Activated naive CD8-positive, alpha-beta T cell treated with anti-CD3 and anti-CD28 coated beads for 36 hours (primary cell): ENCODE results near the gene XPC. TPM values are rescaled to one million over a fixed set of nuclear protein-coding genes. Genes with fewer than 3 reads are reported as not detected.

ENCODE experiments used
- DNase-seq: peaks from one replicate; pipeline ENCODE4 v3.0.0; 2021
- H3K27ac Mint-ChIP-seq: one replicate; pipeline ENCODE4 v1.8.0; 2022; ENCODE audit warnings: mild to moderate bottlenecking, moderate library complexity, mixed read lengths
- H3K27me3 Mint-ChIP-seq: one replicate; pipeline ENCODE4 v1.8.0; 2022; ENCODE audit warnings: mild to moderate bottlenecking, mixed read lengths
- H3K36me3 Mint-ChIP-seq: one replicate; pipeline ENCODE4 v1.8.0; 2021; ENCODE audit warnings: mild to moderate bottlenecking, mixed read lengths
- H3K4me1 Mint-ChIP-seq: one replicate; pipeline ENCODE4 v1.8.0; 2021; ENCODE audit warnings: mixed read lengths
- H3K4me3 Mint-ChIP-seq: one replicate; pipeline ENCODE4 v1.8.0; 2022; ENCODE audit warnings: mild to moderate bottlenecking, moderate library complexity, mixed read lengths
- H3K9me3 Mint-ChIP-seq: one replicate; pipeline ENCODE4 v1.8.0; 2022; ENCODE audit warnings: mixed read lengths
- total RNA-seq, 2 experiments: library from RNA; stranded (reverse); gene quantifications; one replicate each; pipeline ENCODE4 v1.2.3, GENCODE V29; 2021

Gene XPC
- total RNA-seq, 2 experiments from 2014 or later, result 19.8 to 25.4 TPM

- no peak overlapping the region for H3K4me3 Mint-ChIP-seq
- H3K36me3 Mint-ChIP-seq, result peaks cover 59% of the 10 kb centered on the region
- peaks cover 15% of the 10 kb centered on the region for H3K4me1 Mint-ChIP-seq
- no peak overlapping the region for H3K27ac Mint-ChIP-seq
- H3K9me3 Mint-ChIP-seq, result peaks cover 5% of the 10 kb centered on the region
- no peaks in the 10 kb centered on the region for H3K27me3 Mint-ChIP-seq
- no peak for DNase-seq
These were observed 11.4 kb downstream of the XPC start for GRCh38 chr3:14166877-14167603.

- DNase-seq, result no peak
- Mint-ChIP-seq H3K4me1 (peaks cover 5% of the 10 kb centered on the region), H3K36me3 (peaks cover 70% of the 10 kb centered on the region), H3K27ac (no peak overlapping the region), H3K9me3 (peaks cover 15% of the 10 kb centered on the region), H3K4me3 (no peak overlapping the region), H3K27me3 (no peaks in the 10 kb centered on the region)
These were observed 16.2 kb downstream of the XPC start for GRCh38 chr3:14162178-14162577.

DNA sequence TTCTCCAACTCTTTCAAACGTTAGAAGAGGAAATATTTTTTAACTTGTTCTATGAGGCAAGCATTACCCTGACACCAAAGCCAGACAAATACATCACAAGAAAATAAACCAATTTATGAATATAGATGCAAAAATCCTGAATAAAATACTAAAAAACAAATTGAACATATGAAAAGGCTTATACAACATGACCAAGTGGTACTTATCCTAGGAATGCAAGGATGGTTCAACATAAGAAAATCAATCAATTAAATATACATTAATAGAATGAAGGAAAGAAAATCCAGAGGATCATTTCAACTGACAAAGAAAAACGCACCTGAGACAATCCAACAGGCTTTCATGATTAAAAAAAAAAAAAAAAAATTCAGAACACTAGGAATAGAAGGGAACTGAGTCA, 17.1 kb downstream of the XPC start:
- Mint-ChIP-seq H3K9me3 (peaks cover 15% of the 10 kb centered on the region), H3K27me3 (no peaks in the 10 kb centered on the region), H3K4me3 (no peak overlapping the region), H3K36me3 (peaks cover 76% of the 10 kb centered on the region), H3K27ac (no peak overlapping the region), H3K4me1 (peaks cover 6% of the 10 kb centered on the region)
- DNase-seq, result no peak

DNA sequence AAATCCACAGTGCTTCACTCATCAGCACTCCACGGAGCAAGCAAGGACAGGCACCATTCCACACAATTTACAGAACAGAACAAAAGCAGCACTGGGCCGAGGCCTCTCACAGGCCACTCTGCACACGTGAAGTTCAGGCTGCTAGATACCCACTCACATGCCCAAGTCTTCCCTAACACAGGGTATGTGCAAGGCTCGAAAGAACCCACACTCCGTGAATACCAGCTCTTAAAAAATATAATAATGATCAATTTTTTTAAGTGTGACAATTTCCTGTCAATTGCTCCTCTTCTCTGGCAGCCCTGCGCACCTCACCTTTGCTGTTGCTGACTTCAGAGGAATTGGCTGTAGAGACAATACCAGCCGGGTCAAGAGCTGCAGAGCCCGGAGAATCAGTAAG, 19.0 kb downstream of the XPC start:
- Mint-ChIP-seq H3K27me3 (no peaks in the 10 kb centered on the region), H3K36me3 (peaks cover 70% of the 10 kb centered on the region), H3K27ac (no peak overlapping the region)

DNA sequence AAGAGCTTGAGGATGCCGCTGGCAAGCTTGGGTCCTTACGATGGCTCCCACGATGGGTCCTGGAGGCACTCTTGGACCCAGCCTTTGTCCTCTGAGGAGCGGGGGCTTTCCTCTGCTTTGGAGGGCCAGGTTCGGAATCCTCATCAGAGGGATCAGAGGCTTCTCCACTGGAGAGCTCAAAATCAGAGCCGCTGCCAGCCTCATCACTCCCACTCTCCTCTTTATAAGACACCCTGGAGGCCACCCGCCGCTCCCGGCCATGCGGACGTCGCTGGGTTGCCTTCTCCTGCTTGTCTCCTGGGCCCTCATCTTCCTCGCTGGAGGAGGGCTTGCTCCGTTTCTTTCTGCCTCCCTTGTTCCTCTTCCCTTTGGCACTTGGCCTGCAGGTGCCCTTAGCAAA, 20.0 kb downstream of the XPC start:
- Mint-ChIP-seq H3K9me3 (peaks cover 15% of the 10 kb centered on the region), H3K27ac (no peak overlapping the region), H3K4me1 (peaks cover 10% of the 10 kb centered on the region), H3K27me3 (no peaks in the 10 kb centered on the region), H3K4me3 (no peak overlapping the region), H3K36me3 (peaks cover 68% of the 10 kb centered on the region)
- no peak for DNase-seq

More for the DNA sequence above, 19.0 kb downstream of the XPC start:
- H3K9me3 Mint-ChIP-seq, result peaks cover 15% of the 10 kb centered on the region
- H3K4me3 Mint-ChIP-seq, result no peak overlapping the region
- DNase-seq, result no peak
- peaks cover 10% of the 10 kb centered on the region for H3K4me1 Mint-ChIP-seq

GRCh38 chr3:14157951-14158350, 20.4 kb downstream of the XPC start:
- Mint-ChIP-seq H3K27ac (no peak overlapping the region), H3K4me1 (peaks cover 10% of the 10 kb centered on the region), H3K27me3 (no peaks in the 10 kb centered on the region), H3K4me3 (no peak overlapping the region), H3K36me3 (peaks cover 66% of the 10 kb centered on the region), H3K9me3 (peaks cover 15% of the 10 kb centered on the region)
- DNase-seq, result no peak

GRCh38 chr3:14156843-14157561, 21.4 kb downstream of the XPC start:
- Mint-ChIP-seq H3K27me3 (no peaks in the 10 kb centered on the region), H3K36me3 (peaks cover 57% of the 10 kb centered on the region), H3K4me3 (no peak overlapping the region), H3K9me3 (peaks cover 10% of the 10 kb centered on the region), H3K27ac (no peak overlapping the region), H3K4me1 (peaks cover 10% of the 10 kb centered on the region)
- DNase-seq, result no peak

GRCh38 chr3:14156201-14156600, 22.2 kb downstream of the XPC start:
- Mint-ChIP-seq H3K4me3 (no peak overlapping the region), H3K9me3 (peaks cover 4% of the 10 kb centered on the region), H3K36me3 (peaks cover 49% of the 10 kb centered on the region), H3K27me3 (no peaks in the 10 kb centered on the region), H3K4me1 (peaks cover 9% of the 10 kb centered on the region), H3K27ac (no peak overlapping the region)
- no peak for DNase-seq

GRCh38 chr3:14154895-14155440, 23.4 kb downstream of the XPC start:
- Mint-ChIP-seq H3K4me3 (no peak overlapping the region), H3K4me1 (peaks cover 6% of the 10 kb centered on the region), H3K27me3 (no peaks in the 10 kb centered on the region), H3K9me3 (no peaks in the 10 kb centered on the region), H3K27ac (no peak overlapping the region), H3K36me3 (peaks cover 36% of the 10 kb centered on the region)
- no peak for DNase-seq

DNA sequence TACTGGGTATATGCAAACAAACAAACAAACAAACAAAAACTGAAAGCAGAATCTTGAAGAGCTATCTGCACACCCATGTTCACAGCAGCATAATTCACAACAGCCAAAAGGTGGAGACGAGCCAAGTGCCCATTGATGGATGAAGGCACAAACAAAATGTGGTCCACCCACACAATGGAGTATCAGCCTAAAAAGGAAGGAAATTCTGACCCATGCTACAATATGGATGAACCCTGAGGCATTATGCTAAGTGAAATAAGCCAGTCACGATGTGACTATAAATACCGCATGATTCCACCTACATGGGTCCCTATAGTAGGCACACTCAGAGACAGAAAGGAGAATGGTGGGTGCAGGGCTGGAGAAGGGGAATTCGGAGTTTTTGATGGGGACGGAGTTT, 24.1 kb downstream of the XPC start:
- no peak for DNase-seq
- peaks cover 6% of the 10 kb centered on the region for H3K4me1 Mint-ChIP-seq
- no peaks in the 10 kb centered on the region for H3K27me3 Mint-ChIP-seq
- H3K4me3 Mint-ChIP-seq, result no peak overlapping the region
- H3K27ac Mint-ChIP-seq, result no peak overlapping the region
- H3K36me3 Mint-ChIP-seq, result peaks cover 34% of the 10 kb centered on the region
- H3K9me3 Mint-ChIP-seq, result no peaks in the 10 kb centered on the region

DNA sequence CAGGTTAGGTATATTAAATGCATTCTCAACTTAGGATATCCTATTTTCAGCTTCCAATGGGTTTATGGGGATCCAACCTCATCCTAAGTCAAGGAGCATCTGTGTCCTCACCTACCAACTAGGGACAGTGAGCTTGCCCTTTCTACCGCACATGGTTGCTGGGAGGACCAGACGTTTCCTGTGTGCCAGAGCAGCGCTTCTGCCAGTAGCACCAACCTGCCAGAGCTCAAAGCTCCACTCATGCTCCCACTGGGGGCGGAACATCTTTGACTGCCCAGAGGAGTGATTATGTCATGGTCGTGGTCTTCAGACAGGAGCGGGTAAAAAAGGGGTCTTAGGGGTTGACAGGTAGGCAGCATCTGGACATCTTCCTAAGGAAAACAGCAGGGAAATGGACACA, 24.7 kb downstream of the XPC start:
- H3K4me3 Mint-ChIP-seq, result no peak overlapping the region
- no peaks in the 10 kb centered on the region for H3K9me3 Mint-ChIP-seq
- no peak overlapping the region for H3K27ac Mint-ChIP-seq
- no peak for DNase-seq
- peaks cover 28% of the 10 kb centered on the region for H3K36me3 Mint-ChIP-seq
- H3K4me1 Mint-ChIP-seq, result peaks cover 6% of the 10 kb centered on the region
- no peaks in the 10 kb centered on the region for H3K27me3 Mint-ChIP-seq

- H3K36me3 Mint-ChIP-seq, result peaks cover 23% of the 10 kb centered on the region
These were observed 25.4 kb downstream of the XPC start for GRCh38 chr3:14152963-14153355.

DNA sequence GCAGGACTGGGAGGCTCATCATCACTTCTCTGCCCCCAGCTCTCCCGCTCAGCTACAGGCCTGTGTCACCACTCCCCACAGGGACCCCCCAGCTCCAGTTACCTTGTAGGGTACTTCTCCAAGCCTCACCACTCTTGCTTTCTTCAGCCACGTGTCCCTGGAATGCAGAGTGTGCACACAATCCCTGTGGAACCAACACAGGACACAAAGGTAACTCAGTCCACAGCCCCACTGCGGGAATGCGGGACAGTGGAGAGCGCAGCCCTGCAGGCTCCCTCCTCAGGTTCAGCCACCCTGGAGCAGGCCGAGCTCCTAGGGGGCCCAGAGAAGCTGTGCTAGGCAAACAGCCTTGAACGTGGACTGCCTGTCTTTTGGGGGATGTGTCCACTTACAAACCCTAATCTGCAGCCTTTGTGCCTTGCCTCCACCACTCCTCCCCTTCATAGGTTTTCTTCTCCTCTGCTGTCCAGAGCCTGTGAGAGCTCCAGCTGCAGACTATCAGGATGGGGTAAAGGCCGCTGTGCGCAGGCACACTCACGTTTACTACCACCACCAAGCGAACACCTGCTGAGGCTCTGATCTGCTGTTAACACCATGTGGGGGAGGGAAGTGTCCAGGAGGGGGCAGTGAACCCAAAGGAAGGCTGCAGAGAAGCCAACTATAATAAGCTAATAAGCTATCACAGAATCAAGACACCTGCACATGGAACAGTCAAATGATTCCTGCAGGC, 26.0 kb downstream of the XPC start:
- Mint-ChIP-seq H3K27ac (peak overlapping the region; percentile 11), H3K4me1 (peaks cover 6% of the 10 kb centered on the region), H3K27me3 (no peaks in the 10 kb centered on the region), H3K36me3 (peaks cover 22% of the 10 kb centered on the region), H3K4me3 (no peak overlapping the region), H3K9me3 (no peaks in the 10 kb centered on the region)
- DNase-seq, result no peak

More at GRCh38 chr3:14152963-14153355, 25.4 kb downstream of the XPC start:
- H3K4me1 Mint-ChIP-seq, result peaks cover 6% of the 10 kb centered on the region
- no peaks in the 10 kb centered on the region for H3K9me3 Mint-ChIP-seq
- no peak overlapping the region for H3K4me3 Mint-ChIP-seq
- no peak for DNase-seq
- no peaks in the 10 kb centered on the region for H3K27me3 Mint-ChIP-seq
- peak overlapping the region; percentile 11 for H3K27ac Mint-ChIP-seq

GRCh38 chr3:14151471-14152083, 26.8 kb downstream of the XPC start:
- no peak for DNase-seq
- no peaks in the 10 kb centered on the region for H3K9me3 Mint-ChIP-seq

More at GRCh38 chr3:14151471-14152083, 26.8 kb downstream of the XPC start:
- H3K4me1 Mint-ChIP-seq, result peaks cover 4% of the 10 kb centered on the region
- no peak overlapping the region for H3K27ac Mint-ChIP-seq
- H3K36me3 Mint-ChIP-seq, result peaks cover 16% of the 10 kb centered on the region
- no peak overlapping the region for H3K4me3 Mint-ChIP-seq
- no peaks in the 10 kb centered on the region for H3K27me3 Mint-ChIP-seq
